ENCODE data around the gene OR2AG2. TPM values are rescaled to one million over a fixed set of nuclear protein-coding genes. Genes with fewer than 3 reads are reported as not detected.

The OR2AG2 gene
- total and polyA plus RNA-seq, 2 donors (not counting 1 experiment from before 2014, with no cell fraction given), result 0.27 TPM; not detected in 1

DNA sequence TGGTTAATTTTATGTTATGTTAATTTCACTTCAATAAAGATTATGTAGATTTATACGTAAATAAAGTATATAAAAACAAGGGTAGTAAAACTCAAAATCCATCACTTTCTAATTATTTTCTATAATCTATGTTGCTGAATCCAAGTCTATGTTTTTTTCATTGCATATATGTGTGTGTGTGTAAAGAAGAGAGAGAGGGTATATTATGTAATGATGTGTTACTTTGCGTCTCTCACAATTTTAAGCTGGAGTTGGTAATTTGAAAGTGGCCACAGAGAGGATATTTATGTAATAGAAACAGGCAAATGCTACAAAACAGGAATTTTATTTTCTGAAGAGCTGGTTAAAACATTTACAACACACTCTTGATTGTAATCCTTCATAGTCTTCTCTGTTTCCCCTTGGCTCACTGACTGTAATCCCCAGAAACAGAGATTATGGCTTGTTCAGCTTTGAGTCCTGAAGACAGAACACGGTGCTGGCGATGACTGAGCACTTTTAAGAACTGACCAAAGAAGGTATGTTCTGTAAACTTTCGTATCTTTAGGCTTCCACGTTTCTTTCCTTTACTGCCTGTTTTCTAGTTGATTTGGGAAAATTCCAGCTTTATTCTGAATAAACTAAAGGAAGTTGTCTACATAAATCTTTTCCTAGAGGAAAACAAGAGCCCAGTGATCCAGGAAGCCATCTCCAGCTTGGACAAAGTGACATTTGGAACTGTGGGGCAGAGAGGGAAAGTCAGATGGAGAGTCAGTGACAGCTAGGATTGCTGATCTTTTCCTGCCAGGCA is 43.6 kb downstream of the OR2AG2 start:
- Histone ChIP-seq H3K27ac (ENCODE audit: low read length in 2 of 2) (no peak overlapping the region), H3K4me2 (replicated peaks; ENCODE audit: low read depth, low read length, poor library complexity, severe bottlenecking) (no peak overlapping the region), H3K4me1 (ENCODE audit: control insufficient read depth in 2 of 2, insufficient read depth in 2 of 2, low read length in 2 of 2) (peaks cover 0 to 6% of the 10 kb centered on the region in 2 donors), H3K36me3 (replicated peaks in 1 of 2; ENCODE audit: control extremely low read depth in 1 of 2, control insufficient read depth in 1 of 2, extremely low read depth in 1 of 2, insufficient read depth in 2 of 2, low read length in 1 of 2) (peaks cover 0 to 32% of the 10 kb centered on the region in 2 experiments), H3K9me3 (ENCODE audit: control extremely low read depth in 1 of 3, control insufficient read depth in 2 of 3, insufficient read depth in 1 of 3, low read length in 2 of 3) (peaks cover 0 to 4% (median 0%) of the 10 kb centered on the region in 3 donors), H3K9ac (ENCODE audit: low read length) (no peak overlapping the region), H3K27me3 (replicated peaks in 1 of 4; ENCODE audit: control extremely low read depth in 1 of 4, control insufficient read depth in 3 of 4, insufficient read depth in 4 of 4, low read length in 3 of 4) (no peaks in the 10 kb centered on the region), H2AFZ (ENCODE audit: insufficient read depth, low read depth, low read length, poor library complexity, severe bottlenecking) (no peak overlapping the region), H3K79me2 (ENCODE audit: control insufficient read depth, insufficient read depth, low read length) (peaks cover 68% of the 10 kb centered on the region), H3K4me3 (ENCODE audit: control extremely low read depth in 1 of 5, extremely low read depth in 1 of 5, insufficient read depth in 1 of 5, low read depth in 2 of 5, low read length in 4 of 5) (no peak overlapping the region), H4K20me1 (ENCODE audit: control insufficient read depth, insufficient read depth, low read length, poor library complexity, severe bottlenecking) (peaks cover 40% of the 10 kb centered on the region)
- no peak for DNase-seq
- Mint-ChIP-seq H3K4me3 (no peak overlapping the region), H3K27ac (peak overlapping the region; percentile 46), H3K27me3 (no peaks in the 10 kb centered on the region), H3K4me1 (peaks cover 52% of the 10 kb centered on the region), H3K9me3 (ENCODE audit: insufficient read depth) (no peaks in the 10 kb centered on the region)
- ChIA-PET CTCF (interaction anchor here (0.6 to 4.2 kb wide), 7 partner anchors 10 to 28 kb away, joined by 3 to 41 read pairs (median 4); no protein-coding TSS in a partner anchor), POLR2A (no interaction called here)
- TF ChIP-seq EZH2 (IDR thresholded peaks at IDR 0.05; ENCODE audit: borderline replicate concordance, insufficient read depth, low read depth, low read length, poor library complexity, severe bottlenecking) (no peak), CTCF (IDR thresholded peaks at IDR 0.05) (no peak)
- WGBS (ENCODE audit: insufficient coverage), result no CpG with 5 or more reads among the region's 6 CpGs
- intact Hi-C loops (cut with micrococcal nuclease), result no loop called here
- no peak for ATAC-seq (ENCODE audit: low read depth)

DNA sequence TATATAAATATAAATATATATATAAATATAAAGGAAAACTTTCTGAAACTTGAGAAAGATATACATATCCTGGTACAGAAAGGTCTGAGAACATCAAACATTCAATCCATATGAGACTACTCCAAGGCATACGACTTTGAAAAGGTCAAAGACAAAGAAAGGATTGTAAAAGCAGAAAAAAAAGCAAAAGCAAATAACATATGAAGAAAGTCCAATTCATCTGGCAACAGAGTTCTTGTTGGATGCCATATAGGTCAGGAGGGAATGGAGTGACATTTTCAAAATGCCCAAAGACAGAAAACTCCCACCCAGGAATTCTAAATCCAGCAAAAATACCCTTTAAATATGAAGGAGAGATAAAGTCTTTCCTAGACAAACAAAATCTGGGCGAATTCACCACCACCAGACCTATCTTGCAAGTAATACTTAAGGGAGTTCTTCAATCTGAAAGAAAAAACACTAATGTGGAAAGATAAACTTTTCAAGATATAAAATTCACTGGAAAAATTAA is 46.3 kb downstream of the OR2AG2 start:
- Histone ChIP-seq H3K9me3 (ENCODE audit: control extremely low read depth in 1 of 3, control insufficient read depth in 2 of 3, insufficient read depth in 1 of 3, low read length in 2 of 3) (peaks cover 0 to 4% (median 0%) of the 10 kb centered on the region in 3 donors), H2AFZ (ENCODE audit: insufficient read depth, low read depth, low read length, poor library complexity, severe bottlenecking) (no peak overlapping the region), H3K27ac (ENCODE audit: low read length in 2 of 2) (no peak overlapping the region), H3K4me1 (ENCODE audit: control insufficient read depth in 2 of 2, insufficient read depth in 2 of 2, low read length in 2 of 2) (peaks cover 9 to 13% of the 10 kb centered on the region in 2 donors), H3K4me3 (ENCODE audit: control extremely low read depth in 1 of 5, extremely low read depth in 1 of 5, insufficient read depth in 1 of 5, low read depth in 2 of 5, low read length in 4 of 5) (no peak overlapping the region), H3K36me3 (replicated peaks in 1 of 2; ENCODE audit: control extremely low read depth in 1 of 2, control insufficient read depth in 1 of 2, extremely low read depth in 1 of 2, insufficient read depth in 2 of 2, low read length in 1 of 2) (peaks cover 3 to 53% of the 10 kb centered on the region in 2 experiments), H4K20me1 (ENCODE audit: control insufficient read depth, insufficient read depth, low read length, poor library complexity, severe bottlenecking) (peaks cover 64% of the 10 kb centered on the region), H3K4me2 (replicated peaks; ENCODE audit: low read depth, low read length, poor library complexity, severe bottlenecking) (no peak overlapping the region), H3K79me2 (ENCODE audit: control insufficient read depth, insufficient read depth, low read length) (peaks cover 93% of the 10 kb centered on the region), H3K27me3 (replicated peaks in 1 of 4; ENCODE audit: control extremely low read depth in 1 of 4, control insufficient read depth in 3 of 4, insufficient read depth in 4 of 4, low read length in 3 of 4) (no peaks in the 10 kb centered on the region), H3K9ac (ENCODE audit: low read length) (no peak overlapping the region)
- intact Hi-C loops (cut with micrococcal nuclease), result no loop called here
- CTCF ChIA-PET, result no interaction called here
- POLR2A ChIA-PET, result no interaction called here
- TF ChIP-seq EZH2 (IDR thresholded peaks at IDR 0.05; ENCODE audit: borderline replicate concordance, insufficient read depth, low read depth, low read length, poor library complexity, severe bottlenecking) (no peak), CTCF (IDR thresholded peaks at IDR 0.05) (no peak)
- H3K4me1 Mint-ChIP-seq, result peaks cover 66% of the 10 kb centered on the region
- WGBS (ENCODE audit: insufficient coverage), result no CpG with 5 or more reads among the region's 2 CpGs
- no peak overlapping the region for H3K27ac Mint-ChIP-seq
- DNase-seq, result no peak
- H3K27me3 Mint-ChIP-seq, result no peaks in the 10 kb centered on the region
- no peak for ATAC-seq (ENCODE audit: low read depth)
- no peak overlapping the region for H3K4me3 Mint-ChIP-seq
- no peaks in the 10 kb centered on the region for H3K9me3 Mint-ChIP-seq (ENCODE audit: insufficient read depth)
